ELF-1 (cell line): Measurements from ENCODE around the gene MAD1L1.
"Not testable (repeated sequence)": the region's sequence is repeated elsewhere in the genome, so short reads cannot be mapped to it uniquely, and the experiment has no call there.

Experiments
- DNase-seq: peaks from one replicate; pipeline ENCODE4 v3.0.0-alpha.2; 2016; ENCODE audit warnings: low read depth, low spot score

The MAD1L1 gene

GRCh38 chr7:1990001-1990670 is 242.6 kb downstream of the MAD1L1 start:
- no peak for DNase-seq

GRCh38 chr7:1989049-1989860 is 243.5 kb downstream of the MAD1L1 start:
- DNase-seq: no peak

- DNase-seq: no peak
These were observed 244.2 kb downstream of the MAD1L1 start for GRCh38 chr7:1988533-1988930.

GRCh38 chr7:1987591-1988532 is 244.9 kb downstream of the MAD1L1 start:
- no peak for DNase-seq

- no peak for DNase-seq
These were observed 245.6 kb downstream of the MAD1L1 start for GRCh38 chr7:1987084-1987535.

- DNase-seq: no peak
These were observed 246.2 kb downstream of the MAD1L1 start for GRCh38 chr7:1986366-1987083.

GRCh38 chr7:1985936-1986335 is 246.8 kb downstream of the MAD1L1 start:
- no peak for DNase-seq

GRCh38 chr7:1985042-1985441 is 247.7 kb downstream of the MAD1L1 start:
- peak; percentile 45 for DNase-seq

- no peak for DNase-seq
These were observed 250.9 kb downstream of the MAD1L1 start for GRCh38 chr7:1981878-1982230.

GRCh38 chr7:1981201-1981877 is 251.4 kb downstream of the MAD1L1 start:
- DNase-seq: no peak

- DNase-seq: no peak
These were observed 252.9 kb downstream of the MAD1L1 start for GRCh38 chr7:1979591-1980560.

- no peak for DNase-seq
These were observed 253.8 kb downstream of the MAD1L1 start for GRCh38 chr7:1978656-1979590.

- DNase-seq: no peak
These were observed 254.8 kb downstream of the MAD1L1 start for GRCh38 chr7:1977876-1978441.

- DNase-seq: no peak
These were observed 255.5 kb downstream of the MAD1L1 start for GRCh38 chr7:1977059-1977875.

- not testable (repeated sequence) for DNase-seq
These were observed 256.2 kb downstream of the MAD1L1 start for GRCh38 chr7:1976521-1976920.

- no peak for DNase-seq
These were observed 257.2 kb downstream of the MAD1L1 start for GRCh38 chr7:1975581-1975980.

GRCh38 chr7:1975179-1975578 is 257.6 kb downstream of the MAD1L1 start:
- no peak for DNase-seq
